ENCODE results near the gene ATXN10. TPM values are rescaled to one million over a fixed set of nuclear protein-coding genes. Genes with fewer than 3 reads are reported as not detected.
"Not testable (repeated sequence)": the region's sequence is repeated elsewhere in the genome, so short reads cannot be mapped to it uniquely, and the experiment has no call there.

ATXN10 gene
- total RNA-seq, 1 donor from 2014 or later = 125 TPM

- Histone ChIP-seq H3K36me3 (no peaks in the 10 kb centered on the region), H3K4me3 (no peak overlapping the region), H3K27ac (no peak overlapping the region), H3K4me1 (no peaks in the 10 kb centered on the region), H3K27me3 (no peaks in the 10 kb centered on the region), H3K9me3 (no peaks in the 10 kb centered on the region)
- intact Hi-C loops (cut with DNase I) = no loop called here
- TF ChIP-seq CTCF (IDR thresholded peaks at IDR 0.05) = no peak
- no peak for DNase-seq
- ATAC-seq = no peak
Observed at GRCh38 chr22:45651931-45652528, 19.6 kb upstream of the ATXN10 start.

GRCh38 chr22:45656577-45656976 lies 15.1 kb upstream of the ATXN10 start:
- no peak overlapping the region for H3K27ac ChIP-seq
- DNase-seq = no peak
- TF ChIP-seq CTCF (IDR thresholded peaks at IDR 0.05) = no peak
- no peak for ATAC-seq
- intact Hi-C loops (cut with DNase I) = no loop called here
- H3K4me3 ChIP-seq = no peak overlapping the region
- H3K27me3 ChIP-seq = no peaks in the 10 kb centered on the region
- H3K4me1 ChIP-seq = no peaks in the 10 kb centered on the region
- H3K9me3 ChIP-seq = no peaks in the 10 kb centered on the region
- no peaks in the 10 kb centered on the region for H3K36me3 ChIP-seq

- Histone ChIP-seq H3K4me3 (no peak overlapping the region), H3K9me3 (no peaks in the 10 kb centered on the region), H3K27ac (no peak overlapping the region), H3K27me3 (peaks cover under 1% of the 10 kb centered on the region), H3K4me1 (no peaks in the 10 kb centered on the region), H3K36me3 (no peaks in the 10 kb centered on the region)
- no peak for ATAC-seq
- intact Hi-C loops (cut with DNase I) = no loop called here
- no peak for TF ChIP-seq CTCF (IDR thresholded peaks at IDR 0.05)
- DNase-seq = no peak
Observed at GRCh38 chr22:45657701-45658100, 13.9 kb upstream of the ATXN10 start.

- H3K27ac ChIP-seq = no peak overlapping the region
- intact Hi-C loops (cut with DNase I) = no loop called here
- peaks cover 3% of the 10 kb centered on the region for H3K27me3 ChIP-seq
- no peak for DNase-seq
- no peak overlapping the region for H3K4me3 ChIP-seq
- TF ChIP-seq CTCF (IDR thresholded peaks at IDR 0.05) = no peak
- H3K9me3 ChIP-seq = no peaks in the 10 kb centered on the region
- no peaks in the 10 kb centered on the region for H3K36me3 ChIP-seq
- ATAC-seq = no peak
- no peaks in the 10 kb centered on the region for H3K4me1 ChIP-seq
Observed at GRCh38 chr22:45664136-45664646, 7.4 kb upstream of the ATXN10 start.

- DNase-seq = no peak
- Histone ChIP-seq H3K27ac (no peak overlapping the region), H3K36me3 (no peaks in the 10 kb centered on the region), H3K4me1 (peaks cover under 1% of the 10 kb centered on the region), H3K9me3 (no peaks in the 10 kb centered on the region), H3K27me3 (peaks cover 3% of the 10 kb centered on the region), H3K4me3 (no peak overlapping the region)
- ATAC-seq = no peak
- intact Hi-C loops (cut with DNase I) = no loop called here
- TF ChIP-seq CTCF (IDR thresholded peaks at IDR 0.05) = no peak
Observed at GRCh38 chr22:45667486-45667885, 4.1 kb upstream of the ATXN10 start.

GRCh38 chr22:45670363-45670762 lies 1.3 kb upstream of the ATXN10 start:
- H3K4me3 ChIP-seq; H3K9me3 ChIP-seq; H3K27ac ChIP-seq; H3K36me3 ChIP-seq; H3K27me3 ChIP-seq; ATAC-seq; DNase-seq; intact Hi-C loops (cut with DNase I): not testable (repeated sequence)
- peaks cover 15% of the 10 kb centered on the region for H3K4me1 ChIP-seq
